Prostate gland (tissue), 2 donors: ENCODE data around the gene DNAH8. TPM values are rescaled to one million over a fixed set of nuclear protein-coding genes. Genes with fewer than 3 reads are reported as not detected.

Source experiments
- DNase-seq: peaks from one replicate; pipeline ENCODE4 v3.0.0-alpha.2; 2019; ENCODE audit warnings: low spot score
- H3K27ac ChIP-seq, 2 donors: fragments of 200-600 bp; sonication (generic); 2 replicates each; pipeline ENCODE4 v1.5.1; 2017 to 2019
- H3K27me3 ChIP-seq: fragments of 200-600 bp; sonication (generic); replicated peaks from 2 replicates; pipeline ENCODE4 v1.5.1; 2019; ENCODE audit not compliant: insufficient read depth
- H3K36me3 ChIP-seq, 2 donors: fragments of 200-600 bp; sonication (generic); 1 replicate in 1 of 2; 2 replicates in 1 of 2; pipeline versions ENCODE4 v1.5.1 to v1.8.1; 2017 to 2019
- H3K4me1 ChIP-seq: fragments of 200-600 bp; sonication (generic); replicated peaks from 2 replicates; pipeline ENCODE4 v1.5.1; 2019
- H3K4me3 ChIP-seq, 2 donors: fragments of 200-600 bp; sonication (generic); 2 replicates each; pipeline ENCODE4 v1.5.1; 2017 to 2019
- H3K9me3 ChIP-seq: fragments of 200-600 bp; sonication (generic); 2 replicates; pipeline ENCODE4 v1.5.1; 2017
- POLR2A ChIP-seq: fragments of 450-650 bp; IDR thresholded peaks from one replicate; pipeline ENCODE4 v1.6.1; 2016; ENCODE audit warnings: antibody characterized with exemption, mild to moderate bottlenecking
- POLR2AphosphoS5 ChIP-seq: sonication (generic); formaldehyde crosslinking; IDR thresholded peaks from one replicate; pipeline ENCODE4 v1.6.1; 2017; ENCODE audit warnings: antibody characterized with exemption
- WGBS: methylation state at CpG from one replicate; pipeline ENCODE4 v1.1.5; 2018; 5-methylcytosine and 5-hydroxymethylcytosine counted together
- intact Hi-C: fragments of 100-400 bp; cut with DNase I; formaldehyde crosslinking; loops from one replicate; pipeline ENCODE4 v1.14.2; 2022
- total RNA-seq, 2 donors: library from RNA; depleted of rRNA; stranded (reverse); fragments of >200 nt; gene quantifications; one replicate each; pipeline ENCODE4 v1.1.0, GENCODE V29; 2016
- TF ChIP-seq, protein P1 (sequence below), 4 experiments: fragments of 200-600 bp in 2 of 4; fragments of 450-650 bp in 2 of 4; sonication (generic) in 2 of 4; IDR thresholded peaks; 1 replicate in 3 of 4; 2 replicates in 1 of 4; pipeline ENCODE4 v1.5.1; 2016 to 2019; ENCODE audit warnings: antibody characterized with exemption in 4 of 4, mild to moderate bottlenecking in 2 of 4, moderate library complexity in 2 of 4

DNAH8 gene
- total RNA-seq, 2 donors from 2014 or later, result 0.36 to 3.6 TPM

DNA sequence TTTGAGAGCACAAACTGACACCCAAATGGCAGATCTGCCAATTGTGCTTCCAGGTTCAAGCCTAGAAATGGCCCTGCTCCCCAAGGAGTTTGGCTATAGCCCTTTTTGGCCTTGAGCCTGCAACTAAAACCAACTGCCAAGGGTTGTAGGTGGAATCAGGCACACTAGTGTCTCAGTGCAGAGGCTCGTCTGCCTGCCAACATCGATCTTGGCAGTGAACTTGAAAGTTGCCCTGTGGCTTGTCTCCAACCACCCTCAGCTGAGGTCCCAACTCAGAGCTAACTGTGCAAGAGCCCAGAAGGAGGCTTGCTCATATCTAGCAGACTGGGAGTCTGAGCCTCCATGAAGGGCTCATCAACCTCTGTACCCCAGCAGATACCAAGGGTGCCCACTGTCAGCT lies 240.8 kb downstream of the DNAH8 start:
- WGBS, result 33% methylated on average over 2 of the region's 2 CpGs

DNA sequence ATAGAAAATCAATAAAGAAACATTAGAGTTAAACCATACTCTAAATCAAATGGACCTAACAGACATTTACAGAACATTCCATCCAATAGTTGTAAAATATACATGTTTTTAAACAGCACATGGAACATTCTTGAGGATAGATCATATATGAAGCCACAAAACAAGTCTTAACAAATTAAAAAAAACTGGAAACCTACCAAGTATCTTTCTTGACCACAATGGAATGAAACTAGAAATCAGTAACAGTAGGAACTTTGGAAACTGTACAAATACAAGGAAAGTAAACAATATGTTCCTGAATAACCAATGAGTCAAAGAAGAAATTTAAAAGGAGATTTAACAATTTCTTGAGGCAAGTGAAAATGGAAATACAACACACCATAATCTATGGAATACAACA lies 242.3 kb downstream of the DNAH8 start:
- no peak overlapping the region for H3K27ac ChIP-seq
- no peak overlapping the region for H3K4me3 ChIP-seq
- TF ChIP-seq, protein P1, sequence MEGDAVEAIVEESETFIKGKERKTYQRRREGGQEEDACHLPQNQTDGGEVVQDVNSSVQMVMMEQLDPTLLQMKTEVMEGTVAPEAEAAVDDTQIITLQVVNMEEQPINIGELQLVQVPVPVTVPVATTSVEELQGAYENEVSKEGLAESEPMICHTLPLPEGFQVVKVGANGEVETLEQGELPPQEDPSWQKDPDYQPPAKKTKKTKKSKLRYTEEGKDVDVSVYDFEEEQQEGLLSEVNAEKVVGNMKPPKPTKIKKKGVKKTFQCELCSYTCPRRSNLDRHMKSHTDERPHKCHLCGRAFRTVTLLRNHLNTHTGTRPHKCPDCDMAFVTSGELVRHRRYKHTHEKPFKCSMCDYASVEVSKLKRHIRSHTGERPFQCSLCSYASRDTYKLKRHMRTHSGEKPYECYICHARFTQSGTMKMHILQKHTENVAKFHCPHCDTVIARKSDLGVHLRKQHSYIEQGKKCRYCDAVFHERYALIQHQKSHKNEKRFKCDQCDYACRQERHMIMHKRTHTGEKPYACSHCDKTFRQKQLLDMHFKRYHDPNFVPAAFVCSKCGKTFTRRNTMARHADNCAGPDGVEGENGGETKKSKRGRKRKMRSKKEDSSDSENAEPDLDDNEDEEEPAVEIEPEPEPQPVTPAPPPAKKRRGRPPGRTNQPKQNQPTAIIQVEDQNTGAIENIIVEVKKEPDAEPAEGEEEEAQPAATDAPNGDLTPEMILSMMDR (IDR thresholded peaks at IDR 0.05), result no peak
- no peak for TF ChIP-seq POLR2A
- TF ChIP-seq POLR2AphosphoS5, result no peak
- H3K9me3 ChIP-seq, result no peaks in the 10 kb centered on the region
- H3K36me3 ChIP-seq, result no peaks in the 10 kb centered on the region
- H3K4me1 ChIP-seq, result no peaks in the 10 kb centered on the region
- DNase-seq, result no peak
- H3K27me3 ChIP-seq, result no peaks in the 10 kb centered on the region
- intact Hi-C loops, result no loop called here

More for the DNA sequence above, 240.8 kb downstream of the DNAH8 start:
- H3K4me3 ChIP-seq, result no peak overlapping the region
- DNase-seq, result no peak
- no peak overlapping the region for H3K27ac ChIP-seq
- H3K9me3 ChIP-seq, result no peaks in the 10 kb centered on the region
- no peaks in the 10 kb centered on the region for H3K36me3 ChIP-seq
- no peak for TF ChIP-seq POLR2A
- no peak for TF ChIP-seq POLR2AphosphoS5
- TF ChIP-seq, protein P1 (IDR thresholded peaks at IDR 0.05), result no peak
- H3K4me1 ChIP-seq, result no peaks in the 10 kb centered on the region
- no peaks in the 10 kb centered on the region for H3K27me3 ChIP-seq
- intact Hi-C loops, result no loop called here

DNA sequence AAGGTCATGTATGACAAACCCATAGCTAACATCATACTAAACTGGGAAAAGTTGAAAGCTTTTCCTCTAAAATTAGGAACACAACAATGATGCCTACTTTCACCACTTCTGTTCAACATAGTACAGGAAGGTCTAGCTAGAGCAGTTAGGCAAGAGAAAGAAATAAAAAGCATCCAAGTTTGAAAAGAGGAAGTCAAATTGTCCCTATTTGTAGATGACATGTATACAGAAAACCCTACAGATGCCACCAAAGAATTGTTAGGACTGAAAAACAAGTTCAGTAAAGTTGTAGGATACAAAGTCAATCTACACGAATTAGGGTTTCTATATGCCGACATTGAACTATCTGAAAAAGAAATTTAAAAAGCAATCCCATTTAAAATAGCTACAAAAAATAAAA lies 244.0 kb downstream of the DNAH8 start:
- 88% methylated on average over 2 of the region's 2 CpGs for WGBS
- DNase-seq, result no peak

DNA sequence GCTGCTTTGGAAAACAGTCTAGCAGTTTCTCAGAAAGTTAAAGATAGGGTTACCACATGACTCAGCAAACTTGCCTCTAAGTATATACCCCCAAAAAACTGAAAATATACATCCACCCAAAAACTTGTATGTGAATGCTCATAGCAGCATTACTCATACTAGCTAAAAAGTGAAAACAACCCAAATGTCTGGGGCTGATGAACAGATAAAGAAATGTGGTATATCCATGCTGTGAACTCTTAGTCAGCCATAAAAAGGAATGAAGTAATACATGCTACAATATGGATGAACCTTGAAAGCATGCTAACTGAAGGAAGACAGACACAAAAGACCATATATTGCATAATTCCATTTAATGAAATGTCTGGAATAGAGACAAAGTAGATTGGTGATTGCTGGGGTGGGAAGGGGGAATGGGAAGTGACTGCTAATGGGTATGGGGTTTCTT lies 253.6 kb downstream of the DNAH8 start:
- Histone ChIP-seq H3K4me1 (no peaks in the 10 kb centered on the region), H3K36me3 (no peaks in the 10 kb centered on the region), H3K27me3 (no peaks in the 10 kb centered on the region), H3K4me3 (no peak overlapping the region), H3K9me3 (no peaks in the 10 kb centered on the region), H3K27ac (no peak overlapping the region)
- DNase-seq, result no peak
- intact Hi-C loops, result no loop called here
- TF ChIP-seq, protein P1 (IDR thresholded peaks at IDR 0.05), result no peak
- TF ChIP-seq POLR2A (no peak), POLR2AphosphoS5 (no peak)

More for the DNA sequence above, 244.0 kb downstream of the DNAH8 start:
- Histone ChIP-seq H3K27ac (no peak overlapping the region), H3K36me3 (no peaks in the 10 kb centered on the region), H3K9me3 (no peaks in the 10 kb centered on the region), H3K4me3 (no peak overlapping the region), H3K27me3 (no peaks in the 10 kb centered on the region), H3K4me1 (no peaks in the 10 kb centered on the region)
- TF ChIP-seq, protein P1 (IDR thresholded peaks at IDR 0.05), result no peak
- TF ChIP-seq POLR2AphosphoS5, result no peak
- TF ChIP-seq POLR2A, result no peak
- intact Hi-C loops, result no loop called here

DNA sequence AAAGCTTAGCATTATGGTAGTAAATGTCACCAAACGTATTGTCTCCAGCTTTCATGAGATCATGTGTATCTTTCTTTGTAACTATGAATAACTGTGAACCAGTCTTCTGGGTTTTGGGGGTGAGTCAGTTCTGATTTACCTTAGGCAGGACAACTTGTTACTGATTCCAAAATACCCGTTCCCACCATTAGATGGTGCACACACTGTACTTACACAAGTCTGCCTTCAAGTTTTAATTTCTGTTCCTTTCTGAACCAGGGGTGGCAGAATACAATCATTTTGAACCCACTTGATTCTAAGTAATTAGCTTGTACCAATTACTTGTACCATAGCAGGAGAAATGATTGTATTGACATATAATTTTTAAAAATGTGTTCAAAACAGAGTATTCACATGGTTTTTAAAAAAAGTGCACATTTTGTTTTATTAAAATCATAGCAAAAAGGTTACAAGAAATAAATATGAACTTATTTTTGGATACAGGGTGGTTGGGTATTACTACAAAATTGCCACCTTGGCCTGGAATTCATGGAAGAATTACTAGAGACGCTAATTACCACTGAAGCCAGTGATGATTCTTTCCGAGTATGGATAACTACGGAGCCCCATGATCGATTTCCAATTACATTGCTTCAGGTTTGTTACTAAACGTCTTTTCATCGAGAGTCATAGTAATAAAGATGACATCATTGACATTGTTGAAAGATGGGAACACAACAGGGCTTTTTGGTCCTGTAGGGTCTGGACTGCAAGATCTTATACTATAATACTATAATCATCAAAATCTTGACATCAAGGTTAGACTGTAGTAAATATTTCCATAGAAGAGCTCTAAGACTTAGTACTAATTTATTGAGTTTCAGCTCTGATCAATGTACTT lies 258.3 kb downstream of the DNAH8 start:
- intact Hi-C loops, result loop anchor here (5.0 kb wide), 1 partner anchor 329 kb away; no protein-coding TSS in a partner anchor
- TF ChIP-seq POLR2AphosphoS5, result peak; percentile 31
- TF ChIP-seq, protein P1 (IDR thresholded peaks at IDR 0.05), result peak; percentile 22 to 78 (median 57)
- TF ChIP-seq POLR2A, result no peak
- no peaks in the 10 kb centered on the region for H3K4me1 ChIP-seq
- WGBS, result 62% methylated on average over 8 of the region's 8 CpGs
- DNase-seq, result peak; percentile 51
- H3K27me3 ChIP-seq, result no peaks in the 10 kb centered on the region
- no peak overlapping the region for H3K27ac ChIP-seq
- H3K4me3 ChIP-seq, result no peak overlapping the region
- no peaks in the 10 kb centered on the region for H3K9me3 ChIP-seq
- no peaks in the 10 kb centered on the region for H3K36me3 ChIP-seq
